HG02678 (cell line): ENCODE results near the gene RCE1.
A peak's percentile ranks its signal among the peaks of the same experiment; 100 is the strongest.

Source experiments
- ATAC-seq: cut with Tn5 transposase; IDR thresholded peaks from one replicate; pipeline ENCODE4 v1.9.1; 2021; ENCODE audit warnings: mild to moderate bottlenecking, moderate library complexity; ENCODE audit not compliant: unreplicated experiment

Gene RCE1

DNA sequence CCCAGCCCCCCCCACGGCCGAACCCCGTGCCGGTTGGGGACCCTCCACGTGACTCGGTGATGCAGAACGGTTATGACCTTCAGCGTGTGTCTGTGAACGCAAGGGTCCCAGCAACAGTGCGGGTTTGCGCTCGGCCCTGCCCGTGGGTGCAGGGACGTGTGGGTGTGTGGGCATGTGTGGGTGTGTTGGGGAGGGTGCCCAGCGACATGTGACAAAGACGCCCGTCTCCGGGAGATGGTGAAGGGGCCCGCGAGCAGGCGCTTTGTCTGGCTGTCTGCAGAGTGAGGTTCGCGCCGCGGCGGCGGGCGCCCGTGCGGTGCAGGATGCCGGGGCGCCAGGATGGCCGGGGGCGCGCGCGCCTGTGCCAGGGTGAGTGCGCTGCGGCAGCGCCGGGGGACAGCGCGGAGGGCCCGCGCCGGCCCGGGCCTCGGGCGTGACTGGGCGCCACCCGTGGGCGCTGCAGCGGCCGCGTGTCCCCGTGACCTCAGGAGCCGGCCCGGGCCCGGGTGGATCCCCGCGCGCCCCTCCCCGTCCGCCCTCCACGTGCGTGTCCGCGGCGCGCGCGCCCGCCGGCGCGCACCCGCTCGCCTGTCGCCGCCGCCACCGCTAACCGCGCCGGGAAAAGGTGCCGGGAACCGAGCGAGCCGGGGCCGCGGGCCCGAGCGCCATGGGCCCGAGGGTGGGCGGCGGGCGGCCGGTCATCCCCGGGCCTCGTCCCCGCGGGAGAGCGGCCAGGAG is 13.4 kb downstream of the RCE1 start, which contains the start of gene LRFN4:
Gene LRFN4 (plus strand): TSS at position 569 of the 738 bp plus-strand sequence. CDS start 681 bp downstream, outside the sequence.
- peak; percentile 25 for ATAC-seq

- ATAC-seq, result peak; percentile 1
Measured at GRCh38 chr11:66857234-66857926, 14.1 kb downstream of the RCE1 start.

DNA sequence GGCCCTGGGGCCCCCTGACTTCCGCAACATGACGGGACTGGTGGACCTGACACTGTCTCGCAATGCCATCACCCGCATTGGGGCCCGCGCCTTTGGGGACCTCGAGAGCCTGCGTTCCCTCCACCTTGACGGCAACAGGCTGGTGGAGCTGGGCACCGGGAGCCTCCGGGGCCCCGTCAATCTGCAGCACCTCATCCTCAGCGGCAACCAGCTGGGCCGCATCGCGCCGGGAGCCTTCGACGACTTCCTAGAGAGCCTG is 14.6 kb downstream of the RCE1 start:
- no peak for ATAC-seq

DNA sequence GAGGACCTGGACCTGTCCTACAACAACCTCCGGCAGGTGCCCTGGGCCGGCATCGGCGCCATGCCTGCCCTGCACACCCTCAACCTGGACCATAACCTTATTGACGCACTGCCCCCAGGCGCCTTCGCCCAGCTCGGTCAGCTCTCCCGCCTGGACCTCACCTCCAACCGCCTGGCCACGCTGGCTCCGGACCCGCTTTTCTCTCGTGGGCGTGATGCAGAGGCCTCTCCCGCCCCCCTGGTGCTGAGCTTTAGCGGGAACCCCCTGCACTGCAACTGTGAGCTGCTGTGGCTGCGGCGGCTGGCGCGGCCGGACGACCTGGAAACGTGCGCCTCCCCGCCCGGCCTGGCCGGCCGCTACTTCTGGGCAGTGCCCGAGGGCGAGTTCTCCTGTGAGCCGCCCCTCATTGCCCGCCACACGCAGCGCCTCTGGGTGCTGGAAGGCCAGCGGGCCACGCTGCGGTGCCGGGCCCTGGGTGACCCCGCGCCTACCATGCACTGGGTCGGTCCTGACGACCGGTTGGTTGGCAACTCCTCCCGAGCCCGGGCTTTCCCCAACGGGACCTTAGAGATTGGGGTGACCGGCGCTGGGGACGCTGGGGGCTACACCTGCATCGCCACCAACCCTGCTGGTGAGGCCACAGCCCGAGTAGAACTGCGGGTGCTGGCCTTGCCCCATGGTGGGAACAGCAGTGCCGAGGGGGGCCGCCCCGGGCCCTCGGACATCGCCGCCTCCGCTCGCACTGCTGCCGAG is 15.1 kb downstream of the RCE1 start:
- ATAC-seq, result no peak

GRCh38 chr11:66858939-66859685 is 15.9 kb downstream of the RCE1 start:
- no peak for ATAC-seq

- no peak for ATAC-seq
Measured at GRCh38 chr11:66859686-66860448, 16.6 kb downstream of the RCE1 start.

- no peak for ATAC-seq
Measured at GRCh38 chr11:66860449-66860831, 17.2 kb downstream of the RCE1 start.

GRCh38 chr11:66861038-66861773 is 18.0 kb downstream of the RCE1 start:
- ATAC-seq, result no peak

DNA sequence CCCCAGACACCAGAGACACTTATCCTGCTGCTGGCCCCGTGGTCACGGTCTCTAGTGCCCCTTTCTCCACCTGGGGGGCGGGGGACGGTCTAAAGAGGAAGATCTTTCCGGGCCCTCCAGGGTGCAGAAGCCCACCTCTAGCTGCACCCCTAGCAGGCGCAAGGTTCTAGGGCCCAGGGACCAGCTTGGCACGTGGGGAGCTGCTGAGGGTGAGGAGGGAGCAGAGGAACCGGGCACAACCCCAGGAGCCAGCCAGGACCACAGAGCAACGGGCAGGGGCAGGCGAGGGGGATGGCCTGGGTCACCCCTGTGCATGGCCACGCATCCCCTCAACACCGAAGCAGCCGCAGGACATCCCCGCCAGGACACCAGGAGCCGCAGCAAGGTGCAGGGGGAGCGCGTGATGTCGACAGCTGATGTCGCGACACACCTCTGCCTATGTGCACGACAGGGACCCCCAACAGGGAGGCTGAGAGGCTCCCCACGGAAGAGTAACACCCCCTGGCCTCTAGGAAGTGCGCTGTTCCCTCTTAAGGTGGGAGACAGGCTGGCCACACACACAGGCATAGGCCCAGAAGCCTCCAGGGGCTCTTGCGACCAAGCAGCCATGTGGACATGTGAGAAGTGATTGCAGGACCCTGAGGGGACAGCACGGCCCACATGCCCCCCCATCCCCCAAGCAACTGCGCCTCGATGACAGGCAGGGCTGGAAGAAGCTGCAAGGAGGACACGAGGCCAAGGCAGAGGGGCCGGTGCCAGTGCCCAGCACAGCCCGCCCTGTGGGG is 18.7 kb downstream of the RCE1 start:
- ATAC-seq, result no peak

GRCh38 chr11:66862559-66863037 is 19.4 kb downstream of the RCE1 start:
- no peak for ATAC-seq

GRCh38 chr11:66863428-66864125 is 20.3 kb downstream of the RCE1 start:
- ATAC-seq, result no peak

- no peak for ATAC-seq
Measured at GRCh38 chr11:66864172-66864901, 21.1 kb downstream of the RCE1 start.

DNA sequence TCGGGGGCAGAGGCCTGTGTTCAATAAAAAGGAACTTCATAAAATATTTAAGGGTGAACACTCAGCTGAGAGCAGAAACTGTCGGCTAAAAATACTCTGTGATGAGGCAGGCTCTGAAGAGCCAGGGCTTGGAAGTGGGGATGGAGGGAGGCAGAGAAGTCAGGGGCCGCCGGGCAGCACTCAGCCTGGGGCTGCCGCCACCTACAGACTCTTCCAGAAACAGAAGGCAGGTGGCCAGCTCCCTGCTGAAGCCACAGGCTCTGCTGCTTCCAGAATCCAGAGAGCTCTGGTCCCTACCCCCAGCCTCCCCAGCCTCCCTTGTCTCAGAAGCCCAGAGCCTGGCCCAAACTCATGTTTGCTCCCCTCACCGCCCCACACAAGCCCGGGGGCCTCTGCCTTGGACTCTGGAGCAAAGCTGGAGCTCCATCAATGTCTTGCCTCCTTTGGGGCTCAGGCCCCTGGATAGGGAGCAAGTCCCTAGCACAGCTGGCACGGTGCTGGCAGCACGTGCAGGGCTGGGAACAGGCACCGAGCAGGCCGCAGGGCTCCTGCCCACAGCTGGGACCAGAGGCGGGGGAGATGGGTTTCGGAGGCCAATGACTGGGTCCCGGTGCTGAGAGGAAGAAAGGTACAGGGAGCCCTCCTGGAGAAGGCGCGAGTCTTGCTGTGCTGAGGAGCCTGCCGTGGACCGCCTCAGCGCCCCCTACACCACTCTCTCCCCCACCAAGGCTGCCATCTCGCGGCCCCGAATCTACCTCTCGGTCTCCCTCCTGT is 21.9 kb downstream of the RCE1 start:
- no peak for ATAC-seq

DNA sequence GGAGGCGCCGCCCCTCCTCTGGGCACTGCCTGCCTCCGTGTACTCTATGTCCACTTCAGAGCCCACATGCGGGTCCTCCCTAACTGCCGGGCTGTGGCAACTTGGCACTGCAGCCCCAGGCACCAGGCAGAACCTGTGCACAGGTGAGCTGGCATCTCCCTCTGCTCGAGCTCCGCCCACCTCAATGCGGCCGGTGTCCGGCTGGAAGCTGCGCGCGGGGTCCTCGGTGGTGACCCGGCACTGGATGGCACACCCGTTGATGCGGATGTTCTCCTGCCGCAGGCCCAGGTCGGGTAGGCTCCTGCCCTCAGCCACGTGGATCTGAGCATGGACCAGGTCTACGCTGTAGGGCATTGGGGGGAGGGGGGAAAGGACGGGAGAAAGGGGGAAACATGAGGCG is 22.8 kb downstream of the RCE1 start:
- no peak for ATAC-seq

DNA sequence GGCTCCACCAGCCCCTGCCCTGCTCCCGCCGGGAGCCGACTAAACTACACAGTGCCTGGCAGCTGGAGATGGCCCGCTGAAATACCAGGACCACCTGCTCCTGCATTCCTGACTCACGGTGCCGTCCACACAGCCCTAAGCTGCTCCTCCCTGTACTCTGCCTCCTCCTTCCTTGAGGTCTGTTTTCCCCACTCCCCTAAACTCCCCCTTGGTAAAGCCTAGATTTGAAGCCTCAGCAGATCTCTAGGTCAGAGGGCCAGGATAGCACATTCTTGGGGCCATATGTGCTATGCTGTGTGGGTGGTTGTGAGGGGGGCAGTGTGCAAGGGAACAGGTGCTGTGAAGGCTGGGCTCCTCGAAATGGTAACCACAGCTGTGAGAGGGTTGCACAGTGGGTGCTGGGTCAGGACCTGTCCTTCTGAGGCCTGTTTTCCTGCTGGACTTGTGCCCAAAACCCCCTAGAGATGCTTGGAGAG is 23.3 kb downstream of the RCE1 start:
- no peak for ATAC-seq

GRCh38 chr11:66867425-66868040 is 24.3 kb downstream of the RCE1 start:
- no peak for ATAC-seq
